ENCODE data around the gene WRNIP1. TPM values are rescaled to one million over a fixed set of nuclear protein-coding genes. Genes with fewer than 3 reads are reported as not detected.
A peak's percentile ranks its signal among the peaks of the same experiment; 100 is the strongest.

Gene WRNIP1
- total RNA-seq, 2 experiments from 2014 or later: 47.6 to 47.8 TPM

GRCh38 chr6:2782825-2783187 lies 17.6 kb downstream of the WRNIP1 start:
- H3K36me3 Mint-ChIP-seq: peaks cover 30% of the 10 kb centered on the region
- H3K27ac Mint-ChIP-seq: no peak overlapping the region
- H3K27me3 Mint-ChIP-seq: no peaks in the 10 kb centered on the region
- no peaks in the 10 kb centered on the region for H3K9me3 Mint-ChIP-seq
- H3K4me3 Mint-ChIP-seq: no peak overlapping the region
- no peak for DNase-seq
- peaks cover 13% of the 10 kb centered on the region for H3K4me1 Mint-ChIP-seq

GRCh38 chr6:2783188-2783963 lies 18.2 kb downstream of the WRNIP1 start:
- Mint-ChIP-seq H3K9me3 (no peaks in the 10 kb centered on the region), H3K27me3 (no peaks in the 10 kb centered on the region), H3K4me3 (no peak overlapping the region), H3K4me1 (peaks cover 12% of the 10 kb centered on the region), H3K27ac (peak overlapping the region; percentile 46), H3K36me3 (peaks cover 32% of the 10 kb centered on the region)
- DNase-seq: no peak

- Mint-ChIP-seq H3K36me3 (peaks cover 32% of the 10 kb centered on the region), H3K9me3 (no peaks in the 10 kb centered on the region), H3K27me3 (no peaks in the 10 kb centered on the region), H3K4me3 (no peak overlapping the region), H3K27ac (no peak overlapping the region), H3K4me1 (peaks cover 11% of the 10 kb centered on the region)
- no peak for DNase-seq
Measured at GRCh38 chr6:2784061-2784460, 18.9 kb downstream of the WRNIP1 start.

- no peaks in the 10 kb centered on the region for H3K27me3 Mint-ChIP-seq
- H3K4me1 Mint-ChIP-seq: peaks cover 11% of the 10 kb centered on the region
- no peak for DNase-seq
- no peaks in the 10 kb centered on the region for H3K9me3 Mint-ChIP-seq
- H3K36me3 Mint-ChIP-seq: peaks cover 34% of the 10 kb centered on the region
- H3K4me3 Mint-ChIP-seq: no peak overlapping the region
- no peak overlapping the region for H3K27ac Mint-ChIP-seq
Measured at GRCh38 chr6:2784930-2785329, 19.7 kb downstream of the WRNIP1 start.

GRCh38 chr6:2786269-2786668 lies 21.1 kb downstream of the WRNIP1 start:
- H3K4me3 Mint-ChIP-seq: no peak overlapping the region
- no peaks in the 10 kb centered on the region for H3K27me3 Mint-ChIP-seq
- DNase-seq: no peak
- H3K9me3 Mint-ChIP-seq: no peaks in the 10 kb centered on the region
- H3K4me1 Mint-ChIP-seq: peaks cover 17% of the 10 kb centered on the region
- peaks cover 31% of the 10 kb centered on the region for H3K36me3 Mint-ChIP-seq
- H3K27ac Mint-ChIP-seq: no peak overlapping the region

- Mint-ChIP-seq H3K27ac (peak overlapping the region; percentile 62), H3K4me3 (no peak overlapping the region), H3K4me1 (peaks cover 34% of the 10 kb centered on the region), H3K9me3 (peaks cover 3% of the 10 kb centered on the region), H3K36me3 (peaks cover 16% of the 10 kb centered on the region), H3K27me3 (no peaks in the 10 kb centered on the region)
- peak; percentile 59 for DNase-seq
Measured at GRCh38 chr6:2790588-2791449, 25.6 kb downstream of the WRNIP1 start.

GRCh38 chr6:2791450-2791974 lies 26.3 kb downstream of the WRNIP1 start:
- H3K27ac Mint-ChIP-seq: peak overlapping the region; percentile 62
- no peak overlapping the region for H3K4me3 Mint-ChIP-seq
- no peak for DNase-seq
- peaks cover 36% of the 10 kb centered on the region for H3K4me1 Mint-ChIP-seq
- H3K27me3 Mint-ChIP-seq: no peaks in the 10 kb centered on the region
- H3K9me3 Mint-ChIP-seq: peaks cover 3% of the 10 kb centered on the region
- peaks cover 16% of the 10 kb centered on the region for H3K36me3 Mint-ChIP-seq

- peaks cover 9% of the 10 kb centered on the region for H3K36me3 Mint-ChIP-seq
- H3K27me3 Mint-ChIP-seq: no peaks in the 10 kb centered on the region
- peak overlapping the region; percentile 42 for H3K27ac Mint-ChIP-seq
- H3K4me1 Mint-ChIP-seq: peaks cover 41% of the 10 kb centered on the region
- DNase-seq: no peak
- no peak overlapping the region for H3K4me3 Mint-ChIP-seq
- peaks cover 3% of the 10 kb centered on the region for H3K9me3 Mint-ChIP-seq
Measured at GRCh38 chr6:2792330-2793110, 27.3 kb downstream of the WRNIP1 start.

GRCh38 chr6:2793534-2794151 lies 28.4 kb downstream of the WRNIP1 start:
- H3K4me3 Mint-ChIP-seq: peak overlapping the region; percentile 41
- peak overlapping the region; percentile 85 for H3K27ac Mint-ChIP-seq
- peaks cover 5% of the 10 kb centered on the region for H3K36me3 Mint-ChIP-seq
- peak; percentile 32 for DNase-seq
- H3K27me3 Mint-ChIP-seq: no peaks in the 10 kb centered on the region
- peaks cover 46% of the 10 kb centered on the region for H3K4me1 Mint-ChIP-seq
- peaks cover 3% of the 10 kb centered on the region for H3K9me3 Mint-ChIP-seq

- Mint-ChIP-seq H3K27ac (peak overlapping the region; percentile 85), H3K4me3 (no peak overlapping the region), H3K4me1 (peaks cover 42% of the 10 kb centered on the region), H3K27me3 (no peaks in the 10 kb centered on the region), H3K9me3 (peaks cover 3% of the 10 kb centered on the region), H3K36me3 (peaks cover 5% of the 10 kb centered on the region)
- DNase-seq: no peak
Measured at GRCh38 chr6:2794171-2794730, 29.1 kb downstream of the WRNIP1 start.

- Mint-ChIP-seq H3K27me3 (no peaks in the 10 kb centered on the region), H3K9me3 (peaks cover 3% of the 10 kb centered on the region), H3K27ac (no peak overlapping the region), H3K4me3 (no peak overlapping the region), H3K4me1 (peaks cover 48% of the 10 kb centered on the region), H3K36me3 (peaks cover 3% of the 10 kb centered on the region)
- no peak for DNase-seq
Measured at GRCh38 chr6:2795162-2795561, 30.0 kb downstream of the WRNIP1 start.

- Mint-ChIP-seq H3K27ac (no peak overlapping the region), H3K4me3 (no peak overlapping the region), H3K9me3 (peaks cover 3% of the 10 kb centered on the region), H3K4me1 (peaks cover 47% of the 10 kb centered on the region), H3K27me3 (no peaks in the 10 kb centered on the region), H3K36me3 (peaks cover 8% of the 10 kb centered on the region)
- DNase-seq: no peak
Measured at GRCh38 chr6:2795956-2796355, 30.8 kb downstream of the WRNIP1 start.

- no peak overlapping the region for H3K4me3 Mint-ChIP-seq
- H3K4me1 Mint-ChIP-seq: peaks cover 44% of the 10 kb centered on the region
- H3K9me3 Mint-ChIP-seq: peaks cover 3% of the 10 kb centered on the region
- no peaks in the 10 kb centered on the region for H3K27me3 Mint-ChIP-seq
- DNase-seq: no peak
- no peak overlapping the region for H3K27ac Mint-ChIP-seq
- peaks cover 5% of the 10 kb centered on the region for H3K36me3 Mint-ChIP-seq
Measured at GRCh38 chr6:2796861-2797260, 31.7 kb downstream of the WRNIP1 start.

GRCh38 chr6:2797564-2798031 lies 32.4 kb downstream of the WRNIP1 start:
- peaks cover 39% of the 10 kb centered on the region for H3K4me1 Mint-ChIP-seq
- H3K27ac Mint-ChIP-seq: no peak overlapping the region
- DNase-seq: no peak
- H3K4me3 Mint-ChIP-seq: no peak overlapping the region
- peaks cover 3% of the 10 kb centered on the region for H3K9me3 Mint-ChIP-seq
- H3K27me3 Mint-ChIP-seq: no peaks in the 10 kb centered on the region
- peaks cover 5% of the 10 kb centered on the region for H3K36me3 Mint-ChIP-seq

Data from activated naive CD8-positive, alpha-beta T cell treated with anti-CD3 and anti-CD28 coated beads for 36 hours (primary cell).